Measurements from ENCODE around the gene TSR3. TPM values are rescaled to one million over a fixed set of nuclear protein-coding genes. Genes with fewer than 3 reads are reported as not detected.

The TSR3 gene
- 65.9 TPM for polyA plus RNA-seq (2012; ENCODE audit: insufficient read depth, insufficient read length)

- DNase-seq (ENCODE audit: low read depth, low spot score), result peak; percentile 80
- peak within 1 kb of the TSS; percentile 84 for H3K4me3 ChIP-seq (ENCODE audit: low read length)
Measured at GRCh38 chr16:1351582-1352362, at the start of gene TSR3, which contains the start of gene GNPTG. TSS of gene TSR3 (minus strand) at chr16:1351878. CDS start at chr16:1351804, 74 bp downstream. TSS of gene GNPTG (plus strand) at chr16:1351931. CDS start at chr16:1351966, 35 bp downstream.

- no peak overlapping the region for H3K4me3 ChIP-seq (ENCODE audit: low read length)
- DNase-seq (ENCODE audit: low read depth, low spot score), result no peak
Measured at GRCh38 chr16:1401061-1401757, 49.5 kb upstream of the TSR3 start.

- no peak overlapping the region for H3K4me3 ChIP-seq (ENCODE audit: low read length)
- DNase-seq (ENCODE audit: low read depth, low spot score), result no peak
Measured at GRCh38 chr16:1398826-1399581, 47.3 kb upstream of the TSR3 start.

GRCh38 chr16:1398351-1398750 is 46.7 kb upstream of the TSR3 start:
- no peak for DNase-seq (ENCODE audit: low read depth, low spot score)
- H3K4me3 ChIP-seq (ENCODE audit: low read length), result no peak overlapping the region

- no peak overlapping the region for H3K4me3 ChIP-seq (ENCODE audit: low read length)
- no peak for DNase-seq (ENCODE audit: low read depth, low spot score)
Measured at GRCh38 chr16:1397779-1398178, 46.1 kb upstream of the TSR3 start.

GRCh38 chr16:1395444-1396031 is 43.9 kb upstream of the TSR3 start:
- DNase-seq (ENCODE audit: low read depth, low spot score), result no peak
- no peak overlapping the region for H3K4me3 ChIP-seq (ENCODE audit: low read length)

- DNase-seq (ENCODE audit: low read depth, low spot score), result no peak
- no peak overlapping the region for H3K4me3 ChIP-seq (ENCODE audit: low read length)
Measured at GRCh38 chr16:1394367-1394951, 42.8 kb upstream of the TSR3 start.

- no peak overlapping the region for H3K4me3 ChIP-seq (ENCODE audit: low read length)
- DNase-seq (ENCODE audit: low read depth, low spot score), result no peak
Measured at GRCh38 chr16:1393613-1394176, 42.0 kb upstream of the TSR3 start.

GRCh38 chr16:1392826-1393225 is 41.1 kb upstream of the TSR3 start:
- DNase-seq (ENCODE audit: low read depth, low spot score), result no peak
- H3K4me3 ChIP-seq (ENCODE audit: low read length), result no peak overlapping the region

GRCh38 chr16:1390239-1390779 is 38.6 kb upstream of the TSR3 start:
- H3K4me3 ChIP-seq (ENCODE audit: low read length), result no peak overlapping the region
- peak; percentile 92 for DNase-seq (ENCODE audit: low read depth, low spot score)

- no peak for DNase-seq (ENCODE audit: low read depth, low spot score)
- H3K4me3 ChIP-seq (ENCODE audit: low read length), result no peak overlapping the region
Measured at GRCh38 chr16:1389762-1390161, 38.1 kb upstream of the TSR3 start.

- H3K4me3 ChIP-seq (ENCODE audit: low read length), result no peak overlapping the region
- no peak for DNase-seq (ENCODE audit: low read depth, low spot score)
Measured at GRCh38 chr16:1387331-1387730, 35.7 kb upstream of the TSR3 start.

GRCh38 chr16:1385232-1385631 is 33.6 kb upstream of the TSR3 start:
- DNase-seq (ENCODE audit: low read depth, low spot score), result no peak
- H3K4me3 ChIP-seq (ENCODE audit: low read length), result no peak overlapping the region

GRCh38 chr16:1383556-1383955 is 31.9 kb upstream of the TSR3 start:
- H3K4me3 ChIP-seq (ENCODE audit: low read length), result no peak overlapping the region
- DNase-seq (ENCODE audit: low read depth, low spot score), result no peak

- no peak overlapping the region for H3K4me3 ChIP-seq (ENCODE audit: low read length)
- DNase-seq (ENCODE audit: low read depth, low spot score), result no peak
Measured at GRCh38 chr16:1381612-1382406, 30.1 kb upstream of the TSR3 start.

GRCh38 chr16:1380195-1380594 is 28.5 kb upstream of the TSR3 start:
- no peak overlapping the region for H3K4me3 ChIP-seq (ENCODE audit: low read length)
- no peak for DNase-seq (ENCODE audit: low read depth, low spot score)

GRCh38 chr16:1379304-1380076 is 27.8 kb upstream of the TSR3 start:
- peak overlapping the region; percentile 64 for H3K4me3 ChIP-seq (ENCODE audit: low read length)
- DNase-seq (ENCODE audit: low read depth, low spot score), result peak; percentile 26

All from Jurkat, Clone E6-1 (cell line).